ENCODE data around the gene EXOSC1.

- TF ChIP-seq CTCF (IDR thresholded peaks at IDR 0.05; ENCODE audit: poor library complexity, severe bottlenecking), result peak; percentile 58
- TF ChIP-seq EP300 (conservative IDR thresholded peaks at IDR 0.05; ENCODE audit: poor library complexity, severe bottlenecking), result peak; percentile 59
Measured at GRCh38 chr10:97400665-97401454, 44.9 kb downstream of the EXOSC1 start, which contains the start of gene RRP12.
